GM19372 (cell line): ENCODE data around the gene R3HDM4.
"Not testable (repeated sequence)": the region's sequence is repeated elsewhere in the genome, so short reads cannot be mapped to it uniquely, and the experiment has no call there.

Experiments
- ATAC-seq: cut with Tn5 transposase; IDR thresholded peaks from one replicate; pipeline ENCODE4 v1.9.1; 2021; ENCODE audit warnings: mild to moderate bottlenecking, low read depth, moderate library complexity; ENCODE audit not compliant: unreplicated experiment

Gene R3HDM4

GRCh38 chr19:913080-913748, at the start of gene R3HDM4:
TSS of gene R3HDM4 (minus strand) at chr19:913219. CDS start at chr19:913157, 62 bp downstream.
- no peak for ATAC-seq

GRCh38 chr19:961866-962620, 49.0 kb upstream of the R3HDM4 start:
- ATAC-seq: no peak

GRCh38 chr19:960601-960938, 47.6 kb upstream of the R3HDM4 start:
- no peak for ATAC-seq

DNA sequence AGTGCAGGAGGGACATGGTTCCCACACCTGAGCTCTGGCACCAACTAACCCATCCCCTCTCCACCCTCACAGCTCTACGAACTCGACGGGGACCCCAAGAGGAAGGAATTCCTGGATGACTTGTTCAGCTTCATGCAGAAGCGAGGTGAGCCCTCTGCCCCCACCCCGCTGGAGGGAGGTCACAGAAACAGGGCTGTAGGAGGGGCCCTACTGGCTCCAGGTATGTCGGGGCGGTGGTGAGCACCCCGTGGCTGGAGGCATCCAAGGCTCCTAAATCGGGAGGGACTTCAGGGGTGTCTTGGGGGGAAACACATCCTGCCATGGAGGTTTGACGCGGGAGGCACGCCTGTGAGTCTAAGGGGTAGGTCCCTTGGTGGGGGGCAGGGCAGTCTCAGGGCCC, 47.0 kb upstream of the R3HDM4 start:
- no peak for ATAC-seq

- no peak for ATAC-seq
These were observed 46.2 kb upstream of the R3HDM4 start for GRCh38 chr19:958967-959855.

- ATAC-seq: not testable (repeated sequence)
These were observed 44.6 kb upstream of the R3HDM4 start for GRCh38 chr19:957578-957977.

DNA sequence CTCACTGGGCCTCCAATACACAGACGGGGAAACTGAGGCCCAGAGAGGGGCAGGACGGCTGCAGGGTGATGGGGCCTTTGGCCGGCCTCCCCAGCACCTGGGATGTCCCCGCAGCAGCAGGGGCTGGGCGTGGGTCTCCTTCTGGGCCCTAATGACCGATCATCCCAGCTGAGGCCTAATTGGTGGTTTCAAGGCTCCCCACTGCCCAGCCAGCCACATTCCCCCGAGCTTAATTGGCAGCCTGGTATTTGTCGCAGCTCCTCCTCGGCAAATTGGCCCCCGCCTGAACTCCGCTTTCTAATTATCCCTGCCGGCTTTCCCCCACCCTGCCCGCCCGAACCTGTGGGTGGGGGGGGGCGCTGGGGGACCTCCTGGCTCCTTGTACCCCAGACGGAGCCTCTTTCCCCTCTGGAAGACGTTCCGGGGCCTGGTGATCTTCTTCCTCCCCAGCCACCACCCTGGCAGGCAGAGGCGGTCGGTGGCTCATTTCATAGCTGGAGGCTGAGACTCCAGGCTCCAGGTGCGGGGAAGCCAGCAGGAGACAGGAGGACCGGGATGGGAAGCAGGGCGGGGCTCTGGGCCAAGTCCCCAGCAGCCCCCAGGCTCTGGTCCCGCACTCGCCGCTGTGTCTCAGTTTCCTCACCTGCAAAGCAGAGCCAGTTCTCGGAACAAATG, 43.9 kb upstream of the R3HDM4 start:
- no peak for ATAC-seq

DNA sequence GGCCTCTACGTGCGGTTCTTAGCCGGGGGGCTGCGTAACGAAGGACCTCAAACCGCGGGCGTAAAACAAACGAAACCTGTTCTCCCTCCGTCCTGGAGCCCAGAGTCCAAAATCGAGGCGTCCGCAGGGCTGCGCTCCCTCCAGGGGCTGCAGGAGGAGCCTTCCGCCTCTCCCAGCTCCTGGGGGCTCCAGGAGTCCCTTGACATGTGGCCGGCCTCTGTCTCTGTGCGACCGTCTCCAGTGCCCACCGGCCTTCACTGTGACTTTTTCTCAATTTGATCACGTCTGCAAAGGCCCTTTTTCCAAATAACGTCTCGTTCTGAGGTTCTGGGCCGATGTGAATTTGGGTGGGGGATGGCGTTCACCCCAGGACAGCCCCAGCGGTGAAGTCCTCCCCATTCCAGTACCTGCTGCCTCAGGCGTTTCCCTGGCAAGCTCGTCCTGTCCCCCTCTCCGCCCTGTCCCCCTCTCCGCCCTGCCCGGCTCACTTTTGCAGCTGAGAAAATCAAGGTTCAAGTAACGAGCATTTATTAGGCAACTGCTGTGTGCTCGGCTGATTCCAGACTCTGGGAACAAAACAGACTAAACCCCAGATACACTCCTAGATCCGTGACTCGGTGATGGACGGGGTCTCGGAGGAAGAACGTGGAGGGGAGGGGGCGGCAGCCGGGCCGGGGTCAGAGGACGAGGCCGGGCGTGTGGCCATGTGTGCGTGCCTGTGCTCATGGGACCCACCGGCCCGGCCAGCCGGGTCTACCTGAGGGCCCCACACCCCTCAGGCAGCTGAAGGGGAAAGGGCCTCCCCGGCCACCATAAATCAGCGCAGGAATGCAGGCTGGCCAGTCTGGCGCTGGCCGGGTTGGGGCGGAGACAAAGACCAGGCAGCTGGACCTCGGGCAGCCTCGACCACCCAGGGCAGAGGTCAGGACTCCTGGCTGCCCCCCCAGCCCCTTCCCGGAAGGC, 43.1 kb upstream of the R3HDM4 start:
- no peak for ATAC-seq

GRCh38 chr19:954672-955494, 41.9 kb upstream of the R3HDM4 start:
- no peak for ATAC-seq

- ATAC-seq: no peak
These were observed 41.3 kb upstream of the R3HDM4 start for GRCh38 chr19:954272-954671.

DNA sequence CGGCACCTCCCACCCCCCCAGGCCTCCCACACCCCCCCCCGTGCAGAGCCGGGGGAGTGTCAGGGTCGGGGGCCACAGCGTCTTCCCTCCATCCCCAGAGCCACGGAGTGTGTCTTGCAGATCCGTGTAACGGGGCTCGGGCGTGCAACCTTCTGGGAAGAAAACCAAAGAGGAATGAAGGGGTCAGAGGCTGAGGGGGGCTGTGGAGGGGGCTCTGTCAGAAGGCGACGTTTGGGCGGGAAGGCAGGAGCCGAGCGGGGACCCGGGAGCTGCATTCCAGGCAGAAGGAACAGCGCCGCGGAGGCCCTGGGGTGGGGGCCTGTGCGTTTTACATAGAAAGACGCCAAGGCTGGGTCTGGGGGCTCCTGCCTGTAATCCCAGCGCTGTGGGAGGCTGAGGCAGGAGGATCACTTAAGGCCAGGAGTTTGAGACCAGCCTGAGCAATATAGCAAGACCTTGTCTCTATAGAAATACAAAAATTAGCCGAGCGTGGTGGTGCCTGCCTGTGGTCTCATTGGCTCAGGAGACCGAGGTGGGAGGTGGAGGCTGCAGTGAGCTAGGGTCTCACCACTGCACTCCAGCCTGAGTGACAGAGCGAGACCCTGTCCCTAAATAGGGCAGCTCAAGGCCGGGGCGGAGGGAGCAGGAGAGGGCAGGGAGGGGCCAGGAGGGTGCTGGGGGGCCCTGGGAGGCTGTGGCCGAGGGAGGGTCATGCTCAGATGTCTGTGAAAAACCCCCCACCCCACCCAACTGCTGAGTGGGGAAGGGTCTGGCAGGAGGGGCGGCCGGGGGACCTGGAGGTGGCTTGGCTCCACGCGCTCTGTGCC, 40.6 kb upstream of the R3HDM4 start:
- ATAC-seq: no peak

- no peak for ATAC-seq
These were observed 39.8 kb upstream of the R3HDM4 start for GRCh38 chr19:952680-953444.

GRCh38 chr19:952049-952679, 39.1 kb upstream of the R3HDM4 start:
- ATAC-seq: no peak

DNA sequence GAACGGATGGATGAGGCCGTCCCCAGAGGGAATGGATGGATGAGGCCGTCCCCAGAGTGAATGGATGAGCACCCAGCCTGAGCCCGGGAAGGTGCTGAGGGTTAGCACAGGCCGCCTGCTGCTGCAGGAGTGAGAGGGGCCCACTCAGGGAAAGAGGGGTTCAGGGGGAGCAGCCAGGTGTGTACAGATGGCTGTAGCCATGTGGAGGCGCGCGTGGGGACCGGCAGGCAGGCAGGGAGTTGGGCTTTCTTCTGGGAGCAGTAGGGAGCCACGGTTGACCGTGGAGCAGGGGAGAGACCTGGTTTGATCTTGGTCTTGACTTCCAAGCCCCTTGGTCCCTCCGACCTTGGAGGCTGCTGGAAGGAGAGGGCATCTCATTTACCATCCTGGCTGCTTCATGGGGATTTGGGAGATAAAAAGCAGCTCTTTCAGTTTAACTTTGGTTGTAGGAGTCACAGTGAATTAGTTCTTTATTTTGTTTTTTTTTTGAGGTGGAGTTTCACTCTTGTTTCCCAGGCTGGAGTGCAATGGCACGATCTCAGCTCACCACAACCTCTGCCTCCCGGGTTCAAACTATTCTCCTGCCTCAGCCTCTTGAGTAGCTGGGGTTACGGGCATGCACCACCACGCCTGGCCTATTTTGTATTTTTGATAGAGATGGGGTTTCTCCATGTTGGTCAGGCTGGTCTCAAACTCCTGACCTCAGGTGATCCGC, 37.5 kb upstream of the R3HDM4 start:
- no peak for ATAC-seq

DNA sequence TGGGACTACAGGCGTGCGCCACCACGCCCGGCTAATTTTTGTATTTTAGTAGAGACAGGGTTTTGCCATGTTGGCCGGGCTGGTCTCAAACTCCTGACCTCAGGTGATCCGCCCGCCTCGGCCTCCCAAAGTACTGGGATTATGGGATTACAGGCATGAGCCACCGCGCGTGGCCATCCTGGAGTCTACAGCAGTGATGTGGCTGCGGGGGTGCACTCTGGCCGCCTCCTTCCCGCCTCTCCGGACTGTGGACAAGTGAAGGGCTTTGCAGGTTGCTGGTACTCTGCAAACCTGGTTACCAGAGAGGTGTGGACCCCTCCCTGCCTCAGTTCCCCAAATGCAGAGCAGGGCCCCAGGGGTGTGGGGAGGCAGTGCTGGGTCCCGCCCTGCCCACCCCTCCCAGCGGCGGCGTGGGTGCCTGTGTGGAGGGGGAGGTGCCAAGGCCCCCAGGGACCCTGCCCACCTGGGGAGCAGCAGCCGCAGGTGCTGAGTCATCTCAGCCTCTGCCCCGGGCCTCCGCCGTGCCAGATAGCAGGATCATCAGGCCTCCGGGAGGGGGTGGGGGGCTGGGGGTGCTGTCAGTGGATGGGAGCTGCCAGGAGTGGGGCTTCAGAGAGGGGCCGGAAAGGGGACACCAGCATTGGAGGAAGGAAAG, 36.0 kb upstream of the R3HDM4 start:
- no peak for ATAC-seq
